ES-I3 (cell line): ENCODE data around the gene DGKI.

Source experiments
- H3K36me3 ChIP-seq: 2 replicates; pipeline ENCODE4 v1.6.1; 2013; ENCODE audit warnings: mild to moderate bottlenecking, low read length, control low read depth, moderate library complexity; ENCODE audit not compliant: insufficient read depth
- H3K4me1 ChIP-seq: 2 replicates; pipeline ENCODE4 v1.6.1; 2013; ENCODE audit warnings: mild to moderate bottlenecking, control low read depth, low read length; ENCODE audit not compliant: insufficient read depth
- H3K9ac ChIP-seq: 2 replicates; pipeline ENCODE4 v1.6.1; 2013; ENCODE audit warnings: low read depth, mild to moderate bottlenecking, low read length, moderate library complexity
- H3K9me3 ChIP-seq: 2 replicates; pipeline ENCODE4 v1.6.1; 2013; ENCODE audit warnings: mild to moderate bottlenecking, low read length, moderate library complexity; ENCODE audit not compliant: control insufficient read depth, insufficient read depth

DGKI gene

DNA sequence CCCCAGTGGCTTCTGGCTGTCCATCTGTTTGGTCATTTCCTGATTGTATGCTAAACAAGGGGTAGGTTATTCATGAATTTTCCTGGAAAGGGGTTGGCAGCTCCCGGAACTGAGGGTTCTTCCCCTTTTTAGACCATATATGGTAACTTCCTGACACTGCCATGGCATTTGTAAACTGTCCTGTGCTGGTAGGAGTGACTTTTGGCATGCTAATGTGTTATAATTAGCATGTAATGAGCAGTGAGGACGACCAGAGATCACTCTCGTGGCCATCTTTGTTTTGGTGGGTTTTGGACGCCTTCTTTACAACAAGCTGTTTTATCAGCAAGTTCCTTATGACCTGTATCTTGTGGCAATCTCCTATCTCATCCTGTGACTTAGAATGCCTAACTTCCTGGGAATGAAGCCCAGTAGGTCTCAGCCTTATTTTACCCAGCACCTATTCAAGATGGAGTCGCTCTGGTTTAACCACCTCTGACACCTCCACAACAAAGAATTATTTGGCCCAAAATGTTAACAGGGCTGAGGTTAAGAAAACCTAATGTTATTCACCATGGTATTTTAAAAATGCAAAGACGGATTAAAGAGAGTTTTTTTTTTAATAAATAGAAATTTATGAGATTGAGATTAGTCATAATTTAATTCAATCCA is 500.9 kb downstream of the DGKI start:
- Histone ChIP-seq H3K36me3 (no peaks in the 10 kb centered on the region), H3K4me1 (peaks cover 15% of the 10 kb centered on the region), H3K9ac (no peak overlapping the region), H3K9me3 (no peaks in the 10 kb centered on the region)

DNA sequence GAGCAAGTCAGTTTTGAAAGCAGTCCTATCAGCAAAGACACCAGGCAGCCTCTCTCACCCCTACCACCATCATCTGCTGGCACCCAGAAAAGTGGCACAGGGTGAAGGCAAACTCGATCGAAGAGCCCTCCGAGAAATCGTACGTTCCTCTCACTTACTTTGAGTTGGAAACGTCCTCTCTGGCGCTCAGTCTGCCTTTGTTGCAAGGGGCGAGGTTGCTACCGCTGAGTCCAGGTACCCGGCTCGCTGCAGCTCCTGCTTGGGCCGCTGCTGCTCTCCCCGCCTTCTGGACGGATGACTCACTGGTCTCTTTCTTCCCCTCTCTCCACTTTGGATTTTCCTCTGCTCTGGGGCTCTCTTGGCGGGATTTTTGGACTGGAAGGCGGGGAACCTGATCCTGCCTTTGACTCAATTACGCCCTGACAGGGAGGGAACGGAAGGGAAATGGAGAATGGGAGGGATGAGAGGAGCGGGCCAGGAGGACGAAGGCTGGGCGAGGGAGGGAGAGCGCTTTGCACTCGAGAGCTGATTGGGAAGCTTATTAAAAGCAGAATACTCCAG is 503.4 kb downstream of the DGKI start, which contains the start of gene PTN:
PTN (minus strand) TSS at position 453 of the 561 bp plus-strand sequence. CDS start 88,760 bp downstream, outside the sequence.
- Histone ChIP-seq H3K4me1 (peaks cover 15% of the 10 kb centered on the region), H3K9ac (peak within 1 kb of the TSS; percentile 59), H3K9me3 (no peaks in the 10 kb centered on the region), H3K36me3 (no peaks in the 10 kb centered on the region)

DNA sequence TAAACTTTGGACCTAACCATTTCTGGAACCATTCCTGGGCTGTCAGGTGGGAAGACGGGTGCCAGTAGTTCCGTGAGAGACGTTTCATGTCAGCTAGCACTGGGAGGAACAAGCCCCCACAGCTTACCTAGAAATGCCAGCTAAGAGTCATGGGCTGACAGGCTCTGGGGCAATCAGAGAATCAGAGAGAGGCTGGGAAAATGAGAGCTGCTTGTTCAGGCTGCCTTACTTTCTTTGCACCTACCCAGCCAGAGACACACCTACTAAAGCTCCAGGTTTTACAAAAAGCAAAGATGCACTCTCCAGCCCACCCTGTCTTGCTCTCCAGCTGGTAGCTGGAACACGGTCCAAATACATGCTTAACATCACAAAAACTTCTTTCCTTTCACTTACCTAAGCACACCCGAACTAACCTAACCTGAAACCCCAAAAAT is 503.9 kb downstream of the DGKI start:
- Histone ChIP-seq H3K9me3 (no peaks in the 10 kb centered on the region), H3K4me1 (peaks cover 15% of the 10 kb centered on the region), H3K9ac (peak overlapping the region; percentile 59), H3K36me3 (no peaks in the 10 kb centered on the region)

DNA sequence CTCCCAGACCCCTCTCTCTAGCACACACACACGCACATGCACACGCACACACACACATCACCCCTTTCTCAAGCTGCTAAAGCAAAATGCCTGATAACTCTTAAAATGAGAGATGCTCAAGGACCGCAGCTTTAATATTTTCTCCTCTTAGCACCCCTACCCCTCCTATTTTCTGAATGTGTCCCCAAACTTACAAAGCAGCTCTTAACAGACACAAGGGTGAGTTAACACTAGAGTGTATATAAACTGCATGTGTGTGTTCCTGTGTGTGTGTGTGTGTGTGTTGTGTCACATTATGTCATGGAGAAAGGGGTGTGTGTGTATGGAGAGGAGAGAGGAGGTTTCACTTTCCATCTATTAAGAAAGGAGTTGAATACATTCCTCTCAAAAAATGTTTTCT is 504.5 kb downstream of the DGKI start:
- Histone ChIP-seq H3K9me3 (no peaks in the 10 kb centered on the region), H3K36me3 (no peaks in the 10 kb centered on the region), H3K9ac (no peak overlapping the region), H3K4me1 (peaks cover 15% of the 10 kb centered on the region)

DNA sequence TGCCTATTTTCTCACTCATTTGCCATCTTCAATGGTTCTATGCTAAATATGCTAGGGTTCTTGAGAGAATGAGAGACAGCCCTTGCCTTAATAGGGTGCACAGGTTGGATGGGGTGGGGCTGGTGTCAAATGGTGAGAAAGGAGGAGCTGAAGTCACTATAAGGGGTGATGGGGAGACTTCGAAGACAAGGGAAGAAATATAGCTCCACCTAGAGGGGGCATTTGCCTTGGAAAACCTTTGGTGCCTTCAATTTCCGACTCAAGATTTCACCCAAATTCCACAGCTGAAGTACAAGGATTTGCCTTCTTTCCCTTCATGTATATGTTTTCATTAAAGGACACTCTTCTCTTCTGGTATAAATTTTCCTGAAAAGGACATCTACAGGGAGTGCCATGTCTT is 508.9 kb downstream of the DGKI start:
- Histone ChIP-seq H3K36me3 (no peaks in the 10 kb centered on the region), H3K4me1 (peaks cover 17% of the 10 kb centered on the region), H3K9me3 (no peaks in the 10 kb centered on the region), H3K9ac (no peak overlapping the region)

DNA sequence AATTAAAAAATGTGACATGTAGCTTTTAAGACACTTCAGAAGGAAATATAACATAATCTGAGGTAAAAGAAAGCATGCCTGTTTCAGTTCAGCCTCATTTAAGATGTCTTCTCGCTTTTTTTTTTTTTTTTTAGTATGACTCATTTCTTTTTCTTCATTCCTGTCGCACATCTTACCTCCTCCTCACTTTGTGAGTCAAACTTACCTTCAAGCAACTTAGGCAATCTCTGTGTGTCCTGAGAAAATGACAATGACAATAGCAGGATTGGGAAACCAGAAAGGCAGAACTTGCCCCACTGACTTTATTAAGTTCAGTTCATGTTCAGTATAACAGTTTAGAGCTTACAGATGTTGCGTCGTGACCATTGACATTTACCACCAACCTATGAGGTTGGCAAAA is 511.0 kb downstream of the DGKI start:
- H3K36me3 ChIP-seq = no peaks in the 10 kb centered on the region
- H3K4me1 ChIP-seq = peaks cover 7% of the 10 kb centered on the region; the same call in 1 of the 2 replicates
- no peaks in the 10 kb centered on the region for H3K9me3 ChIP-seq
- no peak overlapping the region for H3K9ac ChIP-seq

DNA sequence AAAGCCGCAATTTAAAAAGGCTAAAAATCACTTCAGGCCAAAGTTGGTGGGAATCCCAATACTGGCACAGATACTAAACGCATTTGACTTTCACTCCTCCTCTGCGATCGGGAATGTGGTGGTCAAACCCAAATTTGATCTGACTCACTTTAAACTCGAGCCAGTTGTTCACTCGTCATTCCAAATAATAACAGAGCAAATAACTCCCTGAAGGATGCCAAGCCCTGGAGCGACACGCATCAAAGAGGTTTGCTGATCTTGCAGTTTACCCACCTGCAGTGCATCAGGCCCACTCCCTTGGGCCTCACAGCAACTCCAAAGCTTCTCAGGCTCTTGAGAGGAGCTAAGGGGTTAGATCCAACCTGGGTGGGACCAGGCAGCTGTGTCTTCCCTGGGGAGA is 515.4 kb downstream of the DGKI start:
- Histone ChIP-seq H3K9ac (no peak overlapping the region), H3K4me1 (peaks cover 6% of the 10 kb centered on the region; the same call in 1 of the 2 replicates), H3K9me3 (no peaks in the 10 kb centered on the region)

More for the DNA sequence above, 515.4 kb downstream of the DGKI start:
- H3K36me3 ChIP-seq = no peaks in the 10 kb centered on the region
